GM23248 (cell line): ENCODE measurements around the gene TDRD6. TPM values are rescaled to one million over a fixed set of nuclear protein-coding genes. Genes with fewer than 3 reads are reported as not detected.

Experiments used
- DNase-seq: peaks from one replicate; pipeline ENCODE4 v3.0.0-alpha.2; 2015
- H2AFZ ChIP-seq: fragments of 200-600 bp; sonication (generic); 2 replicates; pipeline ENCODE4 v1.6.1; 2016; ENCODE audit warnings: antibody characterized with exemption
- H3F3A ChIP-seq: fragments of 200-600 bp; sonication (generic); 2 replicates; pipeline ENCODE4 v1.6.1; 2016; ENCODE audit warnings: mild to moderate bottlenecking, antibody characterized with exemption, mixed run types; ENCODE audit not compliant: insufficient read depth
- H3K27ac ChIP-seq: fragments of 200-600 bp; sonication (generic); 2 replicates; pipeline ENCODE4 v1.5.1; 2016; ENCODE audit warnings: mild to moderate bottlenecking
- H3K27me3 ChIP-seq: fragments of 200-600 bp; sonication (generic); replicated peaks from 2 replicates; pipeline ENCODE4 v1.6.1; 2016; ENCODE audit warnings: mild to moderate bottlenecking; ENCODE audit not compliant: insufficient read depth
- H3K36me3 ChIP-seq: fragments of 200-600 bp; sonication (generic); 2 replicates; pipeline ENCODE4 v1.6.1; 2016; ENCODE audit warnings: low read depth, mild to moderate bottlenecking
- H3K4me1 ChIP-seq: fragments of 200-600 bp; sonication (generic); 2 replicates; pipeline ENCODE4 v1.6.1; 2016; ENCODE audit warnings: mild to moderate bottlenecking; ENCODE audit not compliant: insufficient read depth
- H3K4me2 ChIP-seq: fragments of 200-600 bp; sonication (generic); one replicate; pipeline ENCODE4 v1.6.1; 2016; ENCODE audit warnings: mild to moderate bottlenecking; ENCODE audit not compliant: unreplicated experiment
- H3K4me3 ChIP-seq: fragments of 200-600 bp; sonication (generic); 2 replicates; pipeline ENCODE4 v1.5.1; 2016; ENCODE audit warnings: mild to moderate bottlenecking
- H3K79me2 ChIP-seq: fragments of 200-600 bp; sonication (generic); 2 replicates; pipeline ENCODE4 v1.6.1; 2016; ENCODE audit warnings: mild to moderate bottlenecking; ENCODE audit not compliant: insufficient read depth
- H3K9ac ChIP-seq: fragments of 200-600 bp; sonication (generic); 2 replicates; pipeline ENCODE4 v1.6.1; 2016; ENCODE audit warnings: mild to moderate bottlenecking
- H3K9me2 ChIP-seq: fragments of 200-600 bp; sonication (generic); 2 replicates; pipeline ENCODE4 v1.6.1; 2016; ENCODE audit warnings: mixed run types, mild to moderate bottlenecking, moderate library complexity; ENCODE audit not compliant: insufficient read depth
- H3K9me3 ChIP-seq: fragments of 200-600 bp; sonication (generic); one replicate; pipeline ENCODE4 v1.6.1; 2017; ENCODE audit warnings: low read depth
- H4K20me1 ChIP-seq: fragments of 200-600 bp; sonication (generic); 2 replicates; pipeline ENCODE4 v1.6.0; 2016; ENCODE audit not compliant: insufficient read depth
- EZH2 ChIP-seq: fragments of 200-600 bp; sonication (generic); IDR thresholded peaks from 2 replicates; pipeline ENCODE4 v1.6.1; 2018; ENCODE audit warnings: antibody characterized with exemption, mild to moderate bottlenecking; ENCODE audit not compliant: insufficient read depth, poor library complexity, severe bottlenecking
- EZH2phosphoT487 ChIP-seq: fragments of 200-600 bp; sonication (generic); IDR thresholded peaks from 2 replicates; pipeline ENCODE4 v1.6.1; 2018; ENCODE audit warnings: antibody characterized with exemption, moderate library complexity, mild to moderate bottlenecking, low read depth; ENCODE audit not compliant: insufficient read depth
- WGBS, 2 experiments: methylation state at CpG; one replicate each; pipeline ENCODE4 v1.1.6; 2015 to 2017; ENCODE audit warnings: low lambda C conversion rate in 2 of 2, low coverage in 1 of 2; ENCODE audit errors: missing lambda C conversion rate in 2 of 2; 5-methylcytosine and 5-hydroxymethylcytosine counted together
- in situ Hi-C: fragments of 300-500 bp; cut with MboI; formaldehyde crosslinking; loops from 2 replicates; pipeline ENCODE4 v1.15.0; 2020
- polyA plus RNA-seq: library from polyadenylated mRNA; unstranded; fragments of >200 nt; fragmentation: Nextera tagmentation; extraction: Ambion mirVana; gene quantifications from 2 replicates; pipeline ENCODE4 v1.2.1, GENCODE V29; 2016
- total RNA-seq: library from RNA; depleted of rRNA; stranded (reverse); fragments of >200 nt; shearing (Covaris generic); gene quantifications from 2 replicates; pipeline ENCODE4 v1.2.3, GENCODE V29; 2014

Gene TDRD6
- total and polyA plus RNA-seq, 2 experiments from 2014 or later = not detected

DNA sequence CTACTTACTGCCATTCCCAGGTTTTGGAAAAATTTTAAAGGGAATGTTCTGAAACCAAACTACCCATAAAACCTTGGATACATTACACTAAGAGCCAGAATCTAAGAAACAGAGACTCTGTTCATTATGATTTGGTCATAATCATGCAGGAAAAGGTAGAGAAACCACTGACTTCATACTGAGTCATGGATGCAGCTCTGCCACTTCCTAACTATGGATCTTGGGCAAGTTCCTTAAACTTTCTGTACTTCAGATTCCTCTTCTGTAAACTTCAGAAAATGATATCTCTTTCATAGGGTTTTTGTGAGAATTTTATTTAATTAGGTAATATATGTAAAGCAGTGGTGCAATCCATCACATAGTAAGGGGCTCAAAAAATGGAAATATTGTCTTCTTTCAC is 27.5 kb downstream of the TDRD6 start:
- H3K9ac ChIP-seq = no peak overlapping the region
- H4K20me1 ChIP-seq = no peaks in the 10 kb centered on the region
- H3K79me2 ChIP-seq = no peaks in the 10 kb centered on the region
- H3F3A ChIP-seq = no peaks in the 10 kb centered on the region
- no peak overlapping the region for H3K4me2 ChIP-seq
- no peak overlapping the region for H3K27ac ChIP-seq
- TF ChIP-seq EZH2 (no peak), EZH2phosphoT487 (no peak)
- in situ Hi-C loops = no loop called here
- H3K36me3 ChIP-seq = no peaks in the 10 kb centered on the region
- no peaks in the 10 kb centered on the region for H3K27me3 ChIP-seq
- DNase-seq = peak; percentile 35
- no peaks in the 10 kb centered on the region for H3K9me2 ChIP-seq
- H3K9me3 ChIP-seq = no peaks in the 10 kb centered on the region
- no peaks in the 10 kb centered on the region for H3K4me1 ChIP-seq
- no peak overlapping the region for H2AFZ ChIP-seq
- no peak overlapping the region for H3K4me3 ChIP-seq

- peak; percentile 48 for DNase-seq
These were observed 31.4 kb downstream of the TDRD6 start for GRCh38 chr6:46719099-46719498.

DNA sequence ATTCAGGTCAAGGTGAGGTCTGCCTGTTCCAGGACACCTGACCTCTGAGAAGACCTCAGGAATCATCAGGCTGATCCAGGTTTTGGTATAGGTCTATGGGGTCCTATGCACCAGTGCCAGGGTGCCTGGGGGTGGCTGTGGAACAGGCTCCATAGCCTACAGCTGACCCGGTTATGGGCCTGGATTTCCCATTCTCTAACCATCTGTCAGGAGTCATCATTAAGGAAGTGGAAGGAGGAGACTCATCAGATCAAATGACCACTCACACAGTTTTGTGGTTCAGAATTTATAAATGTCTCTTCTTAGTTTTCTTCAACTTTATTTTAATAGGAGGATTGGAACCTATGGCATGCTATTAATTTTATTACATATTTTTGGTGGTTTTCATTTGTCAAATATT is 32.7 kb downstream of the TDRD6 start:
- DNase-seq = no peak
- in situ Hi-C loops = no loop called here

More at GRCh38 chr6:46719099-46719498, 31.4 kb downstream of the TDRD6 start:
- no peaks in the 10 kb centered on the region; the same call in 1 of the 2 replicates for H3K27me3 ChIP-seq
- no peaks in the 10 kb centered on the region for H3K9me2 ChIP-seq
- WGBS, 2 experiments = 0 to 3% methylated on average over 1 of the region's 1 CpG
- no peak overlapping the region for H3K27ac ChIP-seq
- H3K4me2 ChIP-seq = no peak overlapping the region
- no peaks in the 10 kb centered on the region for H3K36me3 ChIP-seq
- H2AFZ ChIP-seq = no peak overlapping the region
- H3F3A ChIP-seq = no peaks in the 10 kb centered on the region
- H3K4me1 ChIP-seq = no peaks in the 10 kb centered on the region
- no peaks in the 10 kb centered on the region for H3K79me2 ChIP-seq
- TF ChIP-seq EZH2 = no peak
- TF ChIP-seq EZH2phosphoT487 = no peak
- no peak overlapping the region for H3K9ac ChIP-seq
- no peaks in the 10 kb centered on the region for H4K20me1 ChIP-seq
- H3K9me3 ChIP-seq = no peaks in the 10 kb centered on the region
- in situ Hi-C loops = no loop called here
- no peak overlapping the region for H3K4me3 ChIP-seq

DNA sequence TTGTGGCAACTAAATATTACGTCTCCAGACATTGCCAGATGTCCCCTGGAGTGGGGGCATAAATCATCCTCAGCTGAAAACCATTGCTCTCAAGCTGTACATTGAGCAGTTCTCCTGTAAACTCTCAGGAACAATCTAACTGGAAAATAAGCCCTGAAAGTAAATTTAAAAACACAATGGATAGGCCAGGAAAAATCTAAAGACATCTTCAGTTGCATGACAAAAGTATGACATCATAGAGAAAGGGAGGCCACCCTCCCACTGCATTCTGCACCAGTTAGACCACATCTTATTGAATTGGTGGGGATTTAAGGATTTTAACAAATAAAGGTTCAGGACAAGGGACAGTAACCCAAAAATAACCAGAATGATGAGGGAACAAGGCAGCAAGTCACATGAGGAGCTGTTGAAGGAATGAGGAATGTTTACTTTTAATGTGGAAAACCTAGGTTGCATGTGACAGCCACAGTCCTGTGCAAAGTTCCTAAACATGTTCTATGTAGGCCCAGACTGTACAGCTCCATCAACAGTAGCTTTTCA is 42.2 kb downstream of the TDRD6 start:
- no peak overlapping the region for H3K27ac ChIP-seq
- in situ Hi-C loops = no loop called here
- no peak for DNase-seq
- H3K9ac ChIP-seq = no peak overlapping the region
- no peaks in the 10 kb centered on the region for H3K9me2 ChIP-seq
- H3K4me3 ChIP-seq = no peak overlapping the region
- no peak for TF ChIP-seq EZH2phosphoT487
- no peak for TF ChIP-seq EZH2
- H4K20me1 ChIP-seq = no peaks in the 10 kb centered on the region
- H3K4me2 ChIP-seq = no peak overlapping the region
- H2AFZ ChIP-seq = no peak overlapping the region
- H3K4me1 ChIP-seq = 0 out of 2 replicates have a peak, but pooled peaks cover 2% of the 10 kb centered on the region
- no peaks in the 10 kb centered on the region for H3F3A ChIP-seq
- peaks cover 27% of the 10 kb centered on the region for H3K27me3 ChIP-seq
- H3K9me3 ChIP-seq = no peaks in the 10 kb centered on the region
- no peaks in the 10 kb centered on the region for H3K79me2 ChIP-seq
- no peaks in the 10 kb centered on the region for H3K36me3 ChIP-seq
- 0 to 12% methylated on average over 1 of the region's 1 CpG for WGBS, 2 experiments

More for the DNA sequence above, 32.7 kb downstream of the TDRD6 start:
- Histone ChIP-seq H3K4me1 (no peaks in the 10 kb centered on the region), H2AFZ (no peak overlapping the region), H4K20me1 (no peaks in the 10 kb centered on the region), H3K27me3 (no peaks in the 10 kb centered on the region; the same call in 1 of the 2 replicates), H3K27ac (no peak overlapping the region), H3K9me3 (no peaks in the 10 kb centered on the region), H3K9me2 (no peaks in the 10 kb centered on the region), H3K79me2 (no peaks in the 10 kb centered on the region), H3K4me3 (no peak overlapping the region), H3K4me2 (no peak overlapping the region), H3K36me3 (no peaks in the 10 kb centered on the region), H3F3A (no peaks in the 10 kb centered on the region), H3K9ac (no peak overlapping the region)
- 81 to 87% methylated on average over 1 of the region's 1 CpG for WGBS, 2 experiments
- TF ChIP-seq EZH2 (no peak), EZH2phosphoT487 (no peak)
